Measurements from ENCODE around the gene DLEU7.

The DLEU7 gene

GRCh38 chr13:50798923-50799322, 44.6 kb downstream of the DLEU7 start:
- no peak for DNase-seq
- H3K9me3 ChIP-seq (ENCODE audit: severe bottlenecking), result no peaks in the 10 kb centered on the region
- H3K27ac ChIP-seq, result no peak overlapping the region
- H3K4me3 ChIP-seq (ENCODE audit: low read depth, low read length), result no peak overlapping the region
- no peaks in the 10 kb centered on the region for H3K27me3 ChIP-seq (ENCODE audit: insufficient read depth, low read depth, severe bottlenecking)
- TF ChIP-seq CTCF (IDR thresholded peaks at IDR 0.05; ENCODE audit: low read depth, low read length), result no peak
- H3K36me3 ChIP-seq, result no peaks in the 10 kb centered on the region

- no peaks in the 10 kb centered on the region for H3K9me3 ChIP-seq (ENCODE audit: severe bottlenecking)
- no peaks in the 10 kb centered on the region for H3K36me3 ChIP-seq
- TF ChIP-seq CTCF (IDR thresholded peaks at IDR 0.05; ENCODE audit: low read depth, low read length), result no peak
- no peak overlapping the region for H3K27ac ChIP-seq
- no peak overlapping the region for H3K4me3 ChIP-seq (ENCODE audit: low read depth, low read length)
- no peaks in the 10 kb centered on the region for H3K27me3 ChIP-seq (ENCODE audit: insufficient read depth, low read depth, severe bottlenecking)
- no peak for DNase-seq
These were observed 46.4 kb downstream of the DLEU7 start for GRCh38 chr13:50797091-50797490.

- no peak for TF ChIP-seq CTCF (IDR thresholded peaks at IDR 0.05; ENCODE audit: low read depth, low read length)
- no peaks in the 10 kb centered on the region for H3K9me3 ChIP-seq (ENCODE audit: severe bottlenecking)
- H3K36me3 ChIP-seq, result no peaks in the 10 kb centered on the region
- DNase-seq, result no peak
- H3K27ac ChIP-seq, result no peak overlapping the region
- no peak overlapping the region for H3K4me3 ChIP-seq (ENCODE audit: low read depth, low read length)
- H3K27me3 ChIP-seq (ENCODE audit: insufficient read depth, low read depth, severe bottlenecking), result no peaks in the 10 kb centered on the region
These were observed 47.0 kb downstream of the DLEU7 start for GRCh38 chr13:50796463-50796862.

GRCh38 chr13:50794226-50794625, 49.3 kb downstream of the DLEU7 start:
- DNase-seq, result no peak
- H3K9me3 ChIP-seq (ENCODE audit: severe bottlenecking), result no peaks in the 10 kb centered on the region
- no peaks in the 10 kb centered on the region for H3K27me3 ChIP-seq (ENCODE audit: insufficient read depth, low read depth, severe bottlenecking)
- no peaks in the 10 kb centered on the region for H3K36me3 ChIP-seq
- H3K4me3 ChIP-seq (ENCODE audit: low read depth, low read length), result no peak overlapping the region
- no peak overlapping the region for H3K27ac ChIP-seq
- TF ChIP-seq CTCF (IDR thresholded peaks at IDR 0.05; ENCODE audit: low read depth, low read length), result no peak

- TF ChIP-seq CTCF (IDR thresholded peaks at IDR 0.05; ENCODE audit: low read depth, low read length), result no peak
- Histone ChIP-seq H3K27me3 (ENCODE audit: insufficient read depth, low read depth, severe bottlenecking) (no peaks in the 10 kb centered on the region), H3K4me3 (ENCODE audit: low read depth, low read length) (no peak overlapping the region), H3K9me3 (ENCODE audit: severe bottlenecking) (no peaks in the 10 kb centered on the region), H3K27ac (no peak overlapping the region), H3K36me3 (no peaks in the 10 kb centered on the region)
- DNase-seq, result no peak
These were observed 50.5 kb downstream of the DLEU7 start for GRCh38 chr13:50793026-50793425.

- Histone ChIP-seq H3K4me3 (ENCODE audit: low read depth, low read length) (no peak overlapping the region), H3K27ac (no peak overlapping the region), H3K9me3 (ENCODE audit: severe bottlenecking) (no peaks in the 10 kb centered on the region), H3K27me3 (ENCODE audit: insufficient read depth, low read depth, severe bottlenecking) (no peaks in the 10 kb centered on the region), H3K36me3 (no peaks in the 10 kb centered on the region)
- no peak for DNase-seq
- no peak for TF ChIP-seq CTCF (IDR thresholded peaks at IDR 0.05; ENCODE audit: low read depth, low read length)
These were observed 54.8 kb downstream of the DLEU7 start for GRCh38 chr13:50788551-50789210.

Data from WERI-Rb-1 (cell line).